ENCODE measurements around the gene EREG.

Gene EREG

DNA sequence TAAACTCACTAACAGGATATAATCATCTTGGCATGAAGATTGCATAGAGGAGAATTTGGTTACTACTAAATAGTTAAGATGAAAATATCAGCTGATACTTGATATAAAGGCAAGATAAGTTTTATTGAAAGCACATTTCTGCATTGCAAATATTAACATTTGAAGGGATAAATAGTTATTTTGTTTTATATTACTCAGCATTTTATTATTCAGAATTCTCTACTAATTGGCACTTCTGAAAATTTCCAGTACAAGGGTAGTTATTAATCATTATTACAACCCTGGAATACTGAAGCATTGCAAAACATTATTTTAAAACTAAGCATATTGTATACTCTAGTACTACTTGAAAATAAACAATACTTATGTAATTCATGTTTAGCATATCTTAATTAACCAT lies 47.3 kb downstream of the EREG start:
- Mint-ChIP-seq H3K27ac (no peak overlapping the region), H3K4me3 (no peak overlapping the region), H3K27me3 (peaks cover 4 to 16% of the 10 kb centered on the region in 2 donors), H3K36me3 (no peaks in the 10 kb centered on the region), H3K9me3 (peaks cover 0 to 2% of the 10 kb centered on the region in 2 donors), H3K4me1 (no peaks in the 10 kb centered on the region)
- DNase-seq = no peak
- no peak for ATAC-seq (replicated peaks)

- Mint-ChIP-seq H3K9me3 (peaks cover 0 to 2% of the 10 kb centered on the region in 2 donors), H3K4me1 (no peaks in the 10 kb centered on the region), H3K36me3 (no peaks in the 10 kb centered on the region), H3K27me3 (peaks cover 8 to 17% of the 10 kb centered on the region in 2 donors), H3K4me3 (no peak overlapping the region), H3K27ac (no peak overlapping the region)
- no peak for ATAC-seq (replicated peaks)
- no peak for DNase-seq
Measured at GRCh38 chr4:74413265-74413664, 48.3 kb downstream of the EREG start.

DNA sequence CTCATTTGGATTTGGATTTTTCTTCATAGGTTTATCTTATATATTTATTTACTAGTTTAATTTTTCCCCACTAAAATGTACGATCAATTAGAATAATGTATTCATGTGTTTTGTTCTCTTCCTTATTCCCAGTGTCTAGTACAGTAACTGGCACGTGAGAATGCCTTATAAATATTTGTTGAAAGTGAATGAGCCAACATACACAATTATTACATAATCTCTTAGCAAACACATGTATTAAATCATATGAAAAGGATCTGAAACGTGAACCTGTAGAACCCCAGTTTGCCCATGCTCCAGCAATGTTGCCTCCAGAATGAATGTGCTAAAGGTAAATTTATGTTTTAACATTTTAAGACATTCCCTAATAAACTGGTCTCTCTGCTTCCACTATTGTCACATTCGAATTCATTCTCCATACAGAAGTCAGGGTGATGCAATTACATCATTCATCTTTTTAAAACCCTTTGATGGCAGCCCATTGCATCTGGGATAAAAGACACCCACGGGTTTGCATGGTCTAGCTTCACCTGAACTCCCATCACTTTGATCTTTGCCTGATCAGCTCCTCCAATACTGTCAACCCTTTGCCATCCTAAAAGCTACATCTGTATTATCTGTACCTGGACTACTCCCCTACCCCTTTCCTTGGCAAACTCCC lies 49.3 kb downstream of the EREG start:
- Mint-ChIP-seq H3K27ac (no peak overlapping the region), H3K4me1 (no peaks in the 10 kb centered on the region), H3K36me3 (no peaks in the 10 kb centered on the region), H3K27me3 (peaks cover 11 to 21% of the 10 kb centered on the region in 2 donors), H3K4me3 (no peak overlapping the region), H3K9me3 (peaks cover 0 to 2% of the 10 kb centered on the region in 2 donors)
- no peak for ATAC-seq (replicated peaks)
- DNase-seq = no peak

GRCh38 chr4:74415602-74416300 lies 50.8 kb downstream of the EREG start:
- no peak overlapping the region for H3K4me3 Mint-ChIP-seq
- no peak for ATAC-seq (replicated peaks)
- no peaks in the 10 kb centered on the region for H3K4me1 Mint-ChIP-seq
- H3K27ac Mint-ChIP-seq = no peak overlapping the region
- H3K27me3 Mint-ChIP-seq = peaks cover 11 to 21% of the 10 kb centered on the region in 2 donors
- H3K36me3 Mint-ChIP-seq = no peaks in the 10 kb centered on the region
- no peak for DNase-seq
- peaks cover 0 to 2% of the 10 kb centered on the region in 2 donors for H3K9me3 Mint-ChIP-seq

DNA sequence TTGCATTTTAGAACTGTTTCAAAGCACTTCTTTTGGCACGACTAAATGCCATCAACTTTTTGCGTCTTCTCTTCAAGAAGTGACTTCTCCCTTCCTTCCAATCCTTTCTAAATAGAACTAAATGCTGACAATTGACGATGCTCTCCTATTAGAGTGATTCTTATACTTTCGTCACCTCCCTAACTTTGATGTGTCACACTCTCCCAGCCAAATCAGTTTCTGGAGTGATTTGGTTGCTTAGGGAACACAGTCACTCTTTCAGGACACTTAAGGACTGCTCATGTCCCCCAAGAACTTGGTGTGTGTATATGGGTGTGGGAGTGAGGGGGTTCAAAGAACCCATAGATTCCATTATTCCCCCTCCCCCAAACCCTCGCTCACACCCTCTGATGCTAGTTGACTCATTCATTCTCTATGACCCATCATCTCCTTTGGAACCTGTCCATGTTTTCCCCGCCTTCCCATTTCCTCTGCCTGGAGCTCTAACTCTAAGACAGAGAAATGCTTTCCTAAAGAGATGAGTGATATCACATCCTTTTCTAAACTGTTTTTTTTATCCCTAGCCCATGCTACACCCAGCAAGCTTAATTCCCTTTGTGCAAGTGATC lies 53.2 kb downstream of the EREG start:
- Mint-ChIP-seq H3K9me3 (peaks cover 0 to 1% of the 10 kb centered on the region in 2 donors), H3K4me1 (no peaks in the 10 kb centered on the region), H3K27me3 (peaks cover 18 to 27% of the 10 kb centered on the region in 2 donors), H3K27ac (no peak overlapping the region), H3K36me3 (no peaks in the 10 kb centered on the region), H3K4me3 (no peak overlapping the region)
- DNase-seq (no peak), ATAC-seq (replicated peaks) (no peak)

GRCh38 chr4:74420863-74421262 lies 55.9 kb downstream of the EREG start:
- H3K9me3 Mint-ChIP-seq = no peaks in the 10 kb centered on the region
- no peak for ATAC-seq (replicated peaks)
- DNase-seq = no peak
- no peaks in the 10 kb centered on the region for H3K36me3 Mint-ChIP-seq
- H3K4me1 Mint-ChIP-seq = no peaks in the 10 kb centered on the region
- H3K27ac Mint-ChIP-seq = no peak overlapping the region
- H3K4me3 Mint-ChIP-seq = no peak overlapping the region
- peaks cover 13 to 17% of the 10 kb centered on the region in 2 donors for H3K27me3 Mint-ChIP-seq

DNA sequence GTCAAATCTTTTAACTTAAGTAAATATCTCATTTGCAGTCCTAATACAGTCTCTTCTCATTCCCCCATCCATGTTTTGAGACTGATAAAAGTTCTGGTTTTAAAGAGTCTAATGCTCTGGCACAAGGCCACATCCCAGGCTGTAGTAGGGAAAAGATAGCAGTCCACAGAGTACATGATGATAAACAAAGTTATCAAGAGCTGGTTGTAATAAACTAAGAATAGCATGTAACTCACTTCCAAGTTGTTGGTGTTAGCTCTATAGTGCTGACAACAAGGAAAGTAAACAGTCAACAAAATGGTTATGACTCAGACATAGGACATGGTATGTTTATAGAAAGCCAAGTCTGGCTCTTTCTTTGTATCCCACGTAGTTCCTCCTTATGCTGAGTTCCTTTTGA lies 58.2 kb downstream of the EREG start:
- Mint-ChIP-seq H3K27ac (no peak overlapping the region), H3K27me3 (peaks cover 13 to 14% of the 10 kb centered on the region in 2 donors), H3K4me1 (peaks cover 0 to 5% of the 10 kb centered on the region in 2 donors), H3K36me3 (no peaks in the 10 kb centered on the region), H3K4me3 (no peak overlapping the region), H3K9me3 (no peaks in the 10 kb centered on the region)
- no peak for ATAC-seq (replicated peaks)
- no peak for DNase-seq

DNA sequence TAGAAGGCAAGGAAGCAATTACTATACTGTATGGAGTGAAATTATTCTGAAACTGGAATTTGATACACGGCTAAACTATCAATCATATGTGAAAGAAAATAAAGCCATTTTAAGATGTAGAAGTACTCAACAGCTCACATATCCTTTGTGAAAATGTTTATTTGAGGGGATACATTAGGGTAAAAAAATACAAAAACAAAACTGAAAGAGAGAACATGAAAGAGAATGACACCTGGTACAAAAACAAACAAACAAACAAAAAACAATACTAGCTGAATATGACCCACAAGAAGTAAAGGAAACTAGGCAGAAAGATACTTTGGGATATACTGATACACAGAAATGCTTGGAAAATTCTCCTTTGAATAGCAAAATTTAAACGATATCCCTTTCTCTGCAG lies 59.2 kb downstream of the EREG start:
- ATAC-seq (replicated peaks) (no peak), DNase-seq (no peak)
- Mint-ChIP-seq H3K9me3 (no peaks in the 10 kb centered on the region), H3K4me1 (peaks cover 0 to 5% of the 10 kb centered on the region in 2 donors), H3K4me3 (no peak overlapping the region), H3K36me3 (no peaks in the 10 kb centered on the region), H3K27ac (no peak overlapping the region), H3K27me3 (peaks cover 8 to 10% of the 10 kb centered on the region in 2 donors)

GRCh38 chr4:74426101-74426500 lies 61.2 kb downstream of the EREG start:
- Mint-ChIP-seq H3K4me3 (no peak overlapping the region), H3K27me3 (peaks cover 8 to 10% of the 10 kb centered on the region in 2 donors), H3K4me1 (peaks cover 0 to 5% of the 10 kb centered on the region in 2 donors), H3K27ac (no peak overlapping the region), H3K9me3 (no peaks in the 10 kb centered on the region), H3K36me3 (no peaks in the 10 kb centered on the region)
- DNase-seq (no peak), ATAC-seq (replicated peaks) (no peak)

- H3K27ac Mint-ChIP-seq = no peak overlapping the region
- ATAC-seq (replicated peaks) = no peak
- H3K27me3 Mint-ChIP-seq = peaks cover 0 to 5% of the 10 kb centered on the region in 2 donors
- no peaks in the 10 kb centered on the region for H3K9me3 Mint-ChIP-seq
- no peaks in the 10 kb centered on the region for H3K36me3 Mint-ChIP-seq
- H3K4me1 Mint-ChIP-seq = peaks cover 0 to 5% of the 10 kb centered on the region in 2 donors
- DNase-seq = no peak
- no peak overlapping the region for H3K4me3 Mint-ChIP-seq
Measured at GRCh38 chr4:74428276-74428675, 63.3 kb downstream of the EREG start.

GRCh38 chr4:74431113-74431826 lies 66.3 kb downstream of the EREG start:
- ATAC-seq (replicated peaks) (peak; percentile 93 to 94), DNase-seq (no peak)
- Mint-ChIP-seq H3K27ac (no peak overlapping the region), H3K4me3 (peak overlapping the region in 1 of 2 donors; percentile 6), H3K36me3 (no peaks in the 10 kb centered on the region), H3K27me3 (peaks cover 0 to 8% of the 10 kb centered on the region in 2 donors), H3K9me3 (no peaks in the 10 kb centered on the region), H3K4me1 (peaks cover 0 to 3% of the 10 kb centered on the region in 2 donors)

- no peaks in the 10 kb centered on the region for H3K9me3 Mint-ChIP-seq
- H3K36me3 Mint-ChIP-seq = no peaks in the 10 kb centered on the region
- no peak overlapping the region for H3K27ac Mint-ChIP-seq
- DNase-seq (no peak), ATAC-seq (replicated peaks) (no peak)
- no peak overlapping the region for H3K4me3 Mint-ChIP-seq
- peaks cover 0 to 8% of the 10 kb centered on the region in 2 donors for H3K27me3 Mint-ChIP-seq
- no peaks in the 10 kb centered on the region for H3K4me1 Mint-ChIP-seq
Measured at GRCh38 chr4:74433043-74433442, 68.1 kb downstream of the EREG start.

DNA sequence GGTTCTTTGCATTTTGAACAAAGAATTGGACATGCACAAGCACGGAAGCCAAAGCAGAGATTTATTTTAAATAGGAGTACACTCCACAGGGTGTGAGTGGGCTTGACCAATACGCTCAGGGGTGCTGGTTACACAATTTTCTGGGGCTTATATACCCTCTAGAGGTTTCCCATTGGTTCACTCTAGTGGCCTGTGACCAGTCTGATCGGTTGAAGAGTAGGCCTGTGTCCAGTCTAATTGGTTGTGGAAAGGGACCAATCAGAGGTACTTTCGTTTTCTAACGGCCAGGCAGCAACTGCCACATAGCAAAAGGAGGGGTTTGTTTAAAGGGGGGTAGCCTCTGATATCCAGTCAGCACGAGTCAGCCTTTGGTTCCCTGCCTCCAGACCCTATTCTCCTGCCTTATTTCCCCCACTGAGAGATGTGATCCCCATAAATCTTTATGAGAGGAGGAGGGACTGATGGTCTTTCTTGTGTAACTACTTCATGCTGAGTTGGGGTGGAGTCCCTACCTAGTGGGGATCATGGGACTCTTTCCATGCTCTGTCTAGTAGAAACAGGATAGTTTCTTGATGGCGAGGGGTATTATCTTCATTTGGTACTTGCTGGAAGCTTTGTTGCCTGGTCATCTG lies 68.7 kb downstream of the EREG start:
- Mint-ChIP-seq H3K27ac (no peak overlapping the region), H3K27me3 (peaks cover 0 to 8% of the 10 kb centered on the region in 2 donors), H3K4me1 (no peaks in the 10 kb centered on the region), H3K4me3 (no peak overlapping the region), H3K9me3 (no peaks in the 10 kb centered on the region), H3K36me3 (no peaks in the 10 kb centered on the region)
- ATAC-seq (replicated peaks) (no peak), DNase-seq (no peak)

GRCh38 chr4:74435296-74435695 lies 70.4 kb downstream of the EREG start:
- DNase-seq (no peak), ATAC-seq (replicated peaks) (no peak)
- Mint-ChIP-seq H3K36me3 (peaks cover 0 to 4% of the 10 kb centered on the region in 2 donors), H3K4me1 (no peaks in the 10 kb centered on the region), H3K9me3 (no peaks in the 10 kb centered on the region), H3K4me3 (no peak overlapping the region), H3K27me3 (peaks cover 0 to 8% of the 10 kb centered on the region in 2 donors), H3K27ac (no peak overlapping the region)

Measured in stimulated activated naive B cell treated with anti-CD40 and anti-IgM and Interleukin-4, amounts not matched to agents 10 μg/mL and 1 μg/mL and 100 μg/mL, for 72 hours (primary cell).